Right ventricle myocardium inferior (tissue), 1 donor: ENCODE data around the gene CHN2. TPM values are rescaled to one million over a fixed set of nuclear protein-coding genes. Genes with fewer than 3 reads are reported as not detected.

ENCODE experiments used
- ATAC-seq: fragments of 200-7000 bp; cut with Tn5 transposase; one replicate; pipeline ENCODE4 v1.9.1; 2020; ENCODE audit warnings: mild to moderate bottlenecking, moderate library complexity
- DNase-seq: peaks from one replicate; pipeline ENCODE4 v3.0.0; 2021; ENCODE audit errors: missing footprints
- intact Hi-C: fragments of 100-400 bp; cut with DNase I; formaldehyde crosslinking; loops from one replicate; pipeline ENCODE4 v1.11.0; 2022
- total RNA-seq: library from RNA; stranded (reverse); fragmentation: NEBNext Ultra II Directional; extraction: Animal tissue kit (Norgen Biotek cat#: 25700); gene quantifications from one replicate; pipeline ENCODE4 v1.2.1, GENCODE V29; 2021
- donor health status: DM: no; HTN: yes; CAD: no; lungs with severe emphysema.

The CHN2 gene
- total RNA-seq, 1 donor from 2014 or later: 20.2 TPM

GRCh38 chr7:29363636-29364425 is 169.3 kb downstream of the CHN2 start:
- intact Hi-C loops: no loop called here
- DNase-seq (no peak), ATAC-seq (no peak)

GRCh38 chr7:29364661-29365060 is 170.1 kb downstream of the CHN2 start:
- DNase-seq: no peak
- ATAC-seq: no peak
- intact Hi-C loops: no loop called here

- intact Hi-C loops: no loop called here
- DNase-seq: no peak
- ATAC-seq: no peak
Measured at GRCh38 chr7:29365423-29365822, 170.8 kb downstream of the CHN2 start.

GRCh38 chr7:29367784-29368183 is 173.2 kb downstream of the CHN2 start:
- intact Hi-C loops: no loop called here
- ATAC-seq: no peak
- DNase-seq: no peak

- intact Hi-C loops: no loop called here
Measured at GRCh38 chr7:29369909-29370488, 175.4 kb downstream of the CHN2 start.

GRCh38 chr7:29370531-29371314 is 176.1 kb downstream of the CHN2 start:
- ATAC-seq: no peak
- intact Hi-C loops: no loop called here
- no peak for DNase-seq

More at GRCh38 chr7:29369909-29370488, 175.4 kb downstream of the CHN2 start:
- DNase-seq (no peak), ATAC-seq (no peak)

- DNase-seq (no peak), ATAC-seq (no peak)
- intact Hi-C loops: no loop called here
Measured at GRCh38 chr7:29371472-29371871, 176.9 kb downstream of the CHN2 start.

- no peak for DNase-seq
- intact Hi-C loops: no loop called here
Measured at GRCh38 chr7:29372351-29373090, 177.9 kb downstream of the CHN2 start.

GRCh38 chr7:29375641-29376562 is 181.3 kb downstream of the CHN2 start:
- ATAC-seq: no peak
- intact Hi-C loops: no loop called here
- DNase-seq: no peak

More at GRCh38 chr7:29372351-29373090, 177.9 kb downstream of the CHN2 start:
- no peak for ATAC-seq

- intact Hi-C loops: no loop called here
- DNase-seq (no peak), ATAC-seq (no peak)
Measured at GRCh38 chr7:29377718-29378117, 183.1 kb downstream of the CHN2 start.

- no peak for DNase-seq
- intact Hi-C loops: no loop called here
- no peak for ATAC-seq
Measured at GRCh38 chr7:29379551-29379950, 185.0 kb downstream of the CHN2 start.

GRCh38 chr7:29381206-29382094 is 186.9 kb downstream of the CHN2 start:
- DNase-seq: no peak
- ATAC-seq: no peak
- intact Hi-C loops: no loop called here

- no peak for DNase-seq
- no peak for ATAC-seq
- intact Hi-C loops: no loop called here
Measured at GRCh38 chr7:29384277-29384676, 189.7 kb downstream of the CHN2 start.

GRCh38 chr7:29385214-29385814 is 190.7 kb downstream of the CHN2 start:
- ATAC-seq (no peak), DNase-seq (no peak)
- intact Hi-C loops: no loop called here

GRCh38 chr7:29386196-29386765 is 191.7 kb downstream of the CHN2 start:
- intact Hi-C loops: no loop called here
- no peak for DNase-seq
- no peak for ATAC-seq

GRCh38 chr7:29391262-29391661 is 196.7 kb downstream of the CHN2 start:
- no peak for ATAC-seq
- no peak for DNase-seq
- intact Hi-C loops: no loop called here
